ENCODE measurements around the gene PPP1R26. TPM values are rescaled to one million over a fixed set of nuclear protein-coding genes. Genes with fewer than 3 reads are reported as not detected.

The PPP1R26 gene
- total RNA-seq, 1 donor from 2014 or later: 6.7 TPM

DNA sequence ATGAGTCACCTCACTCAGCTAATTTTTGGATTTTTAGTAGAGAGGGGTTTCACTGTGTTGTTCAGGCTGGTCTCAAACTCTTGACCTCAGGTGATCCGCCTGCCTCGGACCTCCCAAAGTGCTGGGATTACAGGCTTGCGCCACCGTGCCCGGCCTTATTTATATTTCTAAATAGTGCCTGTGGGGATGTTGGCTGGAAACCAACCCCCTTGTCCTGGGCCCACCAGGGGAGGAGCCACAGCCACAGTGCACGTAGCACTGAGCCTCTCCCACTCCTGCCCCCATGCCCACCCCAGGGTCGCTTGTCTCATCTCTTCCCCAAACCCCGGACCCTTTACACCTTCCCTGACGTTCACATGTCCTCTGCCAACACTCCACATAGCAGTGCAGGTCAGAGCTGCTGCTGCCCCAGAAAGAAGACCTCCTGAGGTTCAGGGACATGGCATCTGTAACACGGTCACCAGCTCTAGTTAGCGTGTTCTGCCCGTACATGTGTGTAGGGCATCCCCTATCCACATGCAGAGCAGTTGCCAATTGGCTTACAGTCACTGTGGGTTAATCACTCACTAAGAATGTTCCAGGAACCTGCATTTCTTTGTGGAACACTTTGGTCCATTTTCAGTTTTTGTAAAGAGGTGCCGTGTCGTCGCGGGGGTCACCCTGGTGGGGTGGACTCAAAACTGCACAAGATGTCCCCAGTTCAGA is 10.7 kb downstream of the PPP1R26 start:
- POLR2A ChIA-PET: no interaction called here
- TF ChIP-seq, protein P1, sequence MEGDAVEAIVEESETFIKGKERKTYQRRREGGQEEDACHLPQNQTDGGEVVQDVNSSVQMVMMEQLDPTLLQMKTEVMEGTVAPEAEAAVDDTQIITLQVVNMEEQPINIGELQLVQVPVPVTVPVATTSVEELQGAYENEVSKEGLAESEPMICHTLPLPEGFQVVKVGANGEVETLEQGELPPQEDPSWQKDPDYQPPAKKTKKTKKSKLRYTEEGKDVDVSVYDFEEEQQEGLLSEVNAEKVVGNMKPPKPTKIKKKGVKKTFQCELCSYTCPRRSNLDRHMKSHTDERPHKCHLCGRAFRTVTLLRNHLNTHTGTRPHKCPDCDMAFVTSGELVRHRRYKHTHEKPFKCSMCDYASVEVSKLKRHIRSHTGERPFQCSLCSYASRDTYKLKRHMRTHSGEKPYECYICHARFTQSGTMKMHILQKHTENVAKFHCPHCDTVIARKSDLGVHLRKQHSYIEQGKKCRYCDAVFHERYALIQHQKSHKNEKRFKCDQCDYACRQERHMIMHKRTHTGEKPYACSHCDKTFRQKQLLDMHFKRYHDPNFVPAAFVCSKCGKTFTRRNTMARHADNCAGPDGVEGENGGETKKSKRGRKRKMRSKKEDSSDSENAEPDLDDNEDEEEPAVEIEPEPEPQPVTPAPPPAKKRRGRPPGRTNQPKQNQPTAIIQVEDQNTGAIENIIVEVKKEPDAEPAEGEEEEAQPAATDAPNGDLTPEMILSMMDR (IDR thresholded peaks at IDR 0.05): no peak
- no peak overlapping the region for H3K27ac Mint-ChIP-seq
- no peak for DNase-seq
- no peak overlapping the region for H3K4me3 Mint-ChIP-seq
- intact Hi-C loops (cut with micrococcal nuclease): no loop called here
- H3K4me1 Mint-ChIP-seq: no peaks in the 10 kb centered on the region
- no peaks in the 10 kb centered on the region for H3K27me3 Mint-ChIP-seq
- CTCF ChIA-PET: no interaction called here
- peaks cover 3% of the 10 kb centered on the region for H3K36me3 Mint-ChIP-seq (ENCODE audit: low read depth)
- no peak for ATAC-seq (ENCODE audit: low read depth)
- H3K9me3 Mint-ChIP-seq: no peaks in the 10 kb centered on the region

DNA sequence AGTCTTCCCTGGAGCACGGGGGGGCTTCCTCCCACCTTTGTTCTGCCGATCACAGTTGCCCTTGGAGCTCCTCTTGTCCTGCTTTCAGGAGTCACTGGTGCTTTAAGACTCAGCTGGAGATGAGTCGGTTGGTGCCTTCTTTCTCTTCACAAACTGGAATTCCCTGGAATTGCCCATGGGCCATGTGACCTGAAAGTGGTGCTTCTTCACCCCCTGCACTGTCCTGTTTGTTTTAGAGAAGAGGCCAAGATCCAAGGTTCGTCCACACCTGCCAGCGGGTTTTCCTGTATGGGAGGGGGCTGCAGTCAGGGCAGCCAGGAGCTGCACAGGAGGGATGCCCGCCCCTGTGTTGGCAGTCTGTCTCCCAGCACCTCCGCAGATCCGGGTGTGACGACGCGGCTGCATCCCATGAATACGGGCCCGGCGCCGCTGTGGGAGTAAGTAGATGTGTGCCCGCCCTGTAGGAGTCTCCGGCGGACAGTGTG is 11.4 kb downstream of the PPP1R26 start:
- H3K4me1 Mint-ChIP-seq: no peaks in the 10 kb centered on the region
- no peaks in the 10 kb centered on the region for H3K36me3 Mint-ChIP-seq (ENCODE audit: low read depth)
- H3K27ac Mint-ChIP-seq: no peak overlapping the region
- POLR2A ChIA-PET: no interaction called here
- DNase-seq (no peak), ATAC-seq (ENCODE audit: low read depth) (no peak)
- no peaks in the 10 kb centered on the region for H3K27me3 Mint-ChIP-seq
- CTCF ChIA-PET: no interaction called here
- H3K9me3 Mint-ChIP-seq: no peaks in the 10 kb centered on the region
- intact Hi-C loops (cut with micrococcal nuclease): no loop called here
- TF ChIP-seq, protein P1 (IDR thresholded peaks at IDR 0.05): no peak
- no peak overlapping the region for H3K4me3 Mint-ChIP-seq

DNA sequence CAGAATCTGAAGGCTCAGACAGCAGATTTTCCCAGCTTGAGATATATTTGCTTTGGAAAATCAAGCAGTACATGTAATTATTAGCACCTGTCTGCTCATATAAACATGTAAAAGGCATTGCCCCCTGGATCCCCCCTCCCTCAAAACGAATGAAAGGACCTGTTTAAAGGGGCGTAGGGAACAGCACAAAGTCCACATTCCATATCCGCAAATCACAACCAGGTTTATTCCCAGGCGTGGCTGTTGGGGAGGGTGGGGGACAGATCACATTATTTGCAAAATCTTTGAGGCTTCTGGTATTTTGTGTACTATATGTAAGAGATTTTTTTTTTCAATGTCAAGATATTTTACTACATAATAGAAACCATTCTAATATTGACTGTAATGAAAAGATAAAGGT is 12.2 kb downstream of the PPP1R26 start:
- H3K4me3 Mint-ChIP-seq: no peak overlapping the region
- ChIA-PET CTCF (no interaction called here), POLR2A (interaction anchor here (0.6 kb wide), 1 partner anchor 10 kb away, joined by 4 read pairs; no protein-coding TSS in a partner anchor)
- H3K4me1 Mint-ChIP-seq: no peaks in the 10 kb centered on the region
- no peak for DNase-seq
- no peaks in the 10 kb centered on the region for H3K36me3 Mint-ChIP-seq (ENCODE audit: low read depth)
- no peak overlapping the region for H3K27ac Mint-ChIP-seq
- no peak for ATAC-seq (ENCODE audit: low read depth)
- H3K9me3 Mint-ChIP-seq: no peaks in the 10 kb centered on the region
- TF ChIP-seq, protein P1 (IDR thresholded peaks at IDR 0.05): no peak
- H3K27me3 Mint-ChIP-seq: no peaks in the 10 kb centered on the region
- intact Hi-C loops (cut with micrococcal nuclease): no loop called here

DNA sequence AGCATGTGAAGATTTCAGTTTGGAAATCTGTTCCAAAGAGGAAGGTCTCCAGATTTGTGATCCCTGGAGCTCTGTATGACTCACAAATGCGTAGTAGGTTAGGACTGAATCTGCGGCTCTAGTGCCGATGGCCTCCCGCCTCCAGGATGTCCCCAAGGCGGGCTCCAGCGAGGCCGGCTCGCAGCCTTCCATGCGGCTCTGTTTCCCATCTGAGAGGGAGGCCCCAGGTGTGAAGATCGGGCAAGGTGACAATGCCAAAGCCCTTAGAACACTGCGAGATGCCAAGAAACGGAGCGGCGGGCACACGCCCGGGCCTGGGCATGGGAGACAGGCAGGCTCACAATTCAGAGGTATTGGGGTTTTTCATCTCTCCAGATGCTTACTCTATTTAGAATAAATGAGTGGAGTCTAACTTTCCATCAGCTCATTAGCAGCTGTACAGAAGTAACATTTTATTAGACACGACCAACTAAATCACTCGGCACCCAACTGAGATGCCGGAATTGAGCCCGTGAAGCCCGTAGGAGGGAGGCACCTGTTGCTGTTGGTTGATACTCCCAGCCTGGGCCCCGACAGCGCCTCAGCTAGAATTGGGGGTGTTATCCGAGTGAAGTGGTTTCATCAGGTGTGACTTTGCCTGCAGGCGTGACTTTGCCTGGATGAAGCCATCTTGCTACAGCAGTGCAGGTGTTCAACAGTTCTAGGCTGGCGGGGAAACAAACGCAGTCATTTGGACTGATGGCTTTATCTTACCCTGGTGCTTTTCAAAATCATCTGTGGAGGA is 13.5 kb downstream of the PPP1R26 start:
- no peaks in the 10 kb centered on the region for H3K9me3 Mint-ChIP-seq
- ATAC-seq (ENCODE audit: low read depth) (no peak), DNase-seq (no peak)
- no peak overlapping the region for H3K27ac Mint-ChIP-seq
- H3K27me3 Mint-ChIP-seq: no peaks in the 10 kb centered on the region
- H3K36me3 Mint-ChIP-seq (ENCODE audit: low read depth): no peaks in the 10 kb centered on the region
- H3K4me1 Mint-ChIP-seq: no peaks in the 10 kb centered on the region
- intact Hi-C loops (cut with micrococcal nuclease): no loop called here
- ChIA-PET POLR2A (no interaction called here), CTCF (no interaction called here)
- TF ChIP-seq, protein P1 (IDR thresholded peaks at IDR 0.05): no peak
- H3K4me3 Mint-ChIP-seq: no peak overlapping the region

DNA sequence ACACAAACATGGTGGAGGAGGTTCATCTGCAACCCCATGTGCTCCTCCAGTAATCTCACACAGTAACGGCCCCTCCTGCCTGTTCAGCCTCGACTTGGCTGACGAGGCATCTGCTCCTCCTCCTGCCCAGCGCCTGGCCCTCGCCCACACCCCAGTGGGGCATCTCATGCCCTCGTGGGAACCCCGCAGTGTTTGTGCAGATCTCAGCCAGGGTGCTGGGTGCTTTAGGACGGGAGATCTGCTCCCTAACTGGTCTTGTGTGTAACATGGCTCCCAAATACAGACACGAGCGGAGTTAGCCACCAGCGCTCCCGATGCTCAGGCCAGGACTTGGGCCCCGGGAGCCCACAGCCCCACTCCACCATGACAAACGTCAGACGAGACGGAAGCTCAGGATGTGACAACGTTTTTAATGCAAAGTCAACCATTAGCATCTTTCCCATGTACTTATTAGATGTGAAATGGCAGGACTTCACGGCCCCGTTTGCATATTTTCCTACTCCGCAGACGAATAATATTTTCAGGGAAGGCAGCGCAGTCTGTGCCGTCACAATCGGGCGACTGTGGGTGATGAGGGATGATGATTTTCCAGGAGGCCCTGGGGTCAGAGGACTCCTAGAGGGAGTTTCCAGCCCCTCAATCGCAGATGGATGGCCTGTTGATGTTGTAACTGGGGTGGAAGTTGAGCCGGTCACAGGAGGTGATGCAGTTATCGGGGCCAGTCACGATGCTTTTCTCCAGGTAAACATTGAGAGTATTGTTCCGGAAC is 15.4 kb downstream of the PPP1R26 start:
- Mint-ChIP-seq H3K27me3 (no peaks in the 10 kb centered on the region), H3K9me3 (no peaks in the 10 kb centered on the region), H3K27ac (no peak overlapping the region), H3K4me1 (peaks cover 8% of the 10 kb centered on the region), H3K4me3 (no peak overlapping the region), H3K36me3 (ENCODE audit: low read depth) (no peaks in the 10 kb centered on the region)
- intact Hi-C loops (cut with micrococcal nuclease): no loop called here
- DNase-seq: no peak
- POLR2A ChIA-PET: no interaction called here
- no peak for ATAC-seq (ENCODE audit: low read depth)
- CTCF ChIA-PET: no interaction called here
- TF ChIP-seq, protein P1 (IDR thresholded peaks at IDR 0.05): no peak
